Nephron (organoid): Measurements from ENCODE around the gene ZNF853.

Source experiments
- H3K27ac Mint-ChIP-seq, 3 experiments: 2 replicates each; pipeline ENCODE4 v1.8.0; 2020; ENCODE audit warnings: mixed read lengths in 3 of 3, mild to moderate bottlenecking in 2 of 3, moderate library complexity in 1 of 3
- H3K27me3 Mint-ChIP-seq: 2 replicates; pipeline ENCODE4 v1.8.0; 2021; ENCODE audit warnings: low read depth, mild to moderate bottlenecking, moderate library complexity, mixed read lengths
- H3K36me3 Mint-ChIP-seq: 2 replicates; pipeline ENCODE4 v1.8.0; 2020; ENCODE audit warnings: low read depth, mixed read lengths
- H3K4me1 Mint-ChIP-seq: 2 replicates; pipeline ENCODE4 v1.8.0; 2020; ENCODE audit warnings: mixed read lengths
- H3K4me3 Mint-ChIP-seq, 3 experiments: 2 replicates each; pipeline ENCODE4 v1.8.0; 2020; ENCODE audit warnings: mild to moderate bottlenecking in 3 of 3, mixed read lengths in 3 of 3, moderate library complexity in 2 of 3
- H3K9me3 Mint-ChIP-seq: 2 replicates; pipeline ENCODE4 v1.8.0; 2020; ENCODE audit warnings: mixed read lengths
- TF ChIP-seq, protein P1 (sequence below), 3 experiments: fragments of 200-600 bp; sonication (generic); IDR thresholded peaks; one replicate each; pipeline ENCODE4 v1.5.0; 2021; ENCODE audit warnings: antibody characterized with exemption in 3 of 3; ENCODE audit not compliant: unreplicated experiment in 3 of 3

The ZNF853 gene

GRCh38 chr7:6637544-6638229, 22.3 kb downstream of the ZNF853 start:
- Mint-ChIP-seq H3K9me3 (no peaks in the 10 kb centered on the region), H3K4me1 (peaks cover 16% of the 10 kb centered on the region), H3K4me3 (peak overlapping the region; percentile 85 to 87 (median 87)), H3K36me3 (peaks cover 39% of the 10 kb centered on the region), H3K27me3 (no peaks in the 10 kb centered on the region), H3K27ac (peak overlapping the region in 2 of 3 experiments; percentile 12 to 38)
- TF ChIP-seq, protein P1, sequence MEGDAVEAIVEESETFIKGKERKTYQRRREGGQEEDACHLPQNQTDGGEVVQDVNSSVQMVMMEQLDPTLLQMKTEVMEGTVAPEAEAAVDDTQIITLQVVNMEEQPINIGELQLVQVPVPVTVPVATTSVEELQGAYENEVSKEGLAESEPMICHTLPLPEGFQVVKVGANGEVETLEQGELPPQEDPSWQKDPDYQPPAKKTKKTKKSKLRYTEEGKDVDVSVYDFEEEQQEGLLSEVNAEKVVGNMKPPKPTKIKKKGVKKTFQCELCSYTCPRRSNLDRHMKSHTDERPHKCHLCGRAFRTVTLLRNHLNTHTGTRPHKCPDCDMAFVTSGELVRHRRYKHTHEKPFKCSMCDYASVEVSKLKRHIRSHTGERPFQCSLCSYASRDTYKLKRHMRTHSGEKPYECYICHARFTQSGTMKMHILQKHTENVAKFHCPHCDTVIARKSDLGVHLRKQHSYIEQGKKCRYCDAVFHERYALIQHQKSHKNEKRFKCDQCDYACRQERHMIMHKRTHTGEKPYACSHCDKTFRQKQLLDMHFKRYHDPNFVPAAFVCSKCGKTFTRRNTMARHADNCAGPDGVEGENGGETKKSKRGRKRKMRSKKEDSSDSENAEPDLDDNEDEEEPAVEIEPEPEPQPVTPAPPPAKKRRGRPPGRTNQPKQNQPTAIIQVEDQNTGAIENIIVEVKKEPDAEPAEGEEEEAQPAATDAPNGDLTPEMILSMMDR (IDR thresholded peaks at IDR 0.05; ENCODE audit: unreplicated experiment in 3 of 3), result peak in 2 of 3 experiments; percentile 12 to 40

- peak overlapping the region; percentile 85 to 87 (median 87) for H3K4me3 Mint-ChIP-seq
- no peaks in the 10 kb centered on the region for H3K27me3 Mint-ChIP-seq
- H3K4me1 Mint-ChIP-seq, result peaks cover 16% of the 10 kb centered on the region
These were observed 23.6 kb downstream of the ZNF853 start for GRCh38 chr7:6639032-6639431.

GRCh38 chr7:6639627-6640026, 24.2 kb downstream of the ZNF853 start:
- Mint-ChIP-seq H3K4me1 (peaks cover 16% of the 10 kb centered on the region), H3K27ac (peak overlapping the region in 1 of 3 experiments; percentile 20), H3K27me3 (no peaks in the 10 kb centered on the region), H3K9me3 (no peaks in the 10 kb centered on the region), H3K4me3 (peak overlapping the region; percentile 85 to 87 (median 87)), H3K36me3 (peaks cover 45% of the 10 kb centered on the region)
- TF ChIP-seq, protein P1 (IDR thresholded peaks at IDR 0.05; ENCODE audit: unreplicated experiment in 3 of 3), result no peak

More at GRCh38 chr7:6639032-6639431, 23.6 kb downstream of the ZNF853 start:
- Mint-ChIP-seq H3K36me3 (peaks cover 45% of the 10 kb centered on the region), H3K9me3 (no peaks in the 10 kb centered on the region), H3K27ac (peak overlapping the region; percentile 12 to 38 (median 20))
- TF ChIP-seq, protein P1 (IDR thresholded peaks at IDR 0.05; ENCODE audit: unreplicated experiment in 3 of 3), result no peak

GRCh38 chr7:6640246-6640721, 24.9 kb downstream of the ZNF853 start:
- H3K9me3 Mint-ChIP-seq, result no peaks in the 10 kb centered on the region
- no peaks in the 10 kb centered on the region for H3K27me3 Mint-ChIP-seq
- peak overlapping the region; percentile 54 to 87 (median 87) for H3K4me3 Mint-ChIP-seq
- peak overlapping the region in 1 of 3 experiments; percentile 41 for H3K27ac Mint-ChIP-seq
- H3K4me1 Mint-ChIP-seq, result peaks cover 16% of the 10 kb centered on the region
- TF ChIP-seq, protein P1 (IDR thresholded peaks at IDR 0.05; ENCODE audit: unreplicated experiment in 3 of 3), result no peak
- H3K36me3 Mint-ChIP-seq, result peaks cover 45% of the 10 kb centered on the region

- Mint-ChIP-seq H3K9me3 (no peaks in the 10 kb centered on the region), H3K27me3 (no peaks in the 10 kb centered on the region), H3K36me3 (peaks cover 45% of the 10 kb centered on the region)
These were observed 26.1 kb downstream of the ZNF853 start for GRCh38 chr7:6641305-6642035.

More at GRCh38 chr7:6641305-6642035, 26.1 kb downstream of the ZNF853 start:
- peak overlapping the region in 1 of 3 experiments; percentile 53 for H3K4me3 Mint-ChIP-seq
- H3K27ac Mint-ChIP-seq, result no peak overlapping the region
- H3K4me1 Mint-ChIP-seq, result peaks cover 16% of the 10 kb centered on the region
- TF ChIP-seq, protein P1 (IDR thresholded peaks at IDR 0.05; ENCODE audit: unreplicated experiment in 3 of 3), result no peak
